Stimulated activated CD8-positive, alpha-beta memory T cell treated with anti-CD3 and anti-CD28 coated beads, Interleukin-7, amount 100 ng/mL, for 4 hours (primary cell): ENCODE measurements around the gene EXOSC6.
"Not testable (repeated sequence)": the region's sequence is repeated elsewhere in the genome, so short reads cannot be mapped to it uniquely, and the experiment has no call there.

ENCODE experiments used
- DNase-seq, 2 donors: peaks; one replicate each; pipeline ENCODE4 v3.0.0-alpha.2; 2020; ENCODE audit warnings: low read depth in 2 of 2

The EXOSC6 gene

DNA sequence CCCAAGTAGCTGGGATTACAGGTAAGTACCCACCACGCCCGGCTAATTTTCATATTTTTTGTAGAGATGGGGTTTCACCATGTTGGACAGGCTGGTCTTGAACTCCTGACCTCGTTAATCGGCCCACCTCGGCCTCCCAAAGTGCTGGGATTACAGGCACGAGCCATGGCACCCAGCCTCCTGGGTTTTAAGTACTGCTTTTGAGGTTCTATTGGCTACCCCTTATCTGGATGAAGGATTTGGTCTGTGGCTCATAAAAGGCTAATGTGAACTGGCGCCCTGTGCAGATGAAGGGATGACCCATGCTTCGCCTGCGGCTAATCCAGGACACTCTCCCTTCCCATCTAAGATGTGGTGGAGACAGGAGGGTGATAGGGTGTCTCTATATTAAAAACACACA, 52.6 kb downstream of the EXOSC6 start:
- DNase-seq: not testable (repeated sequence)

DNA sequence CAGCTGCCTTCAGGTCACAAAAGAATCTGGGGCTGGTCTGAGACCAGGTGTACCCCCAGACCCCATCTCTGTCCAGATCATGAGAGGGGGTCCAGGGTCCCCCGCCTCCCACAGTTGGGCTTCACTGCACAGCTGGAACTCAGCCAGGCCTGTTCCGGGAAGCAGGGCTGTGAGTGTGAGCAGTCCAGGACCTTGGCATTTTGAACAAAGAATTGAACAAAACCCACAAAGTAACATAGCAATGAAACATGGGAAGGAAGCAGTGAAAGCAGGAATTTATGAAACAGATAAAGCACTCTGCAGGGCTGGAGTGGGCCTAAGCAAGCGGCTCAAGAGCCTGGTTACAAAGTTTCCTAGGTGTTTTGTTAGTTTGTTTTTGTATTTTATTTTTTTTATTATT, 53.1 kb downstream of the EXOSC6 start:
- DNase-seq: not testable (repeated sequence)

DNA sequence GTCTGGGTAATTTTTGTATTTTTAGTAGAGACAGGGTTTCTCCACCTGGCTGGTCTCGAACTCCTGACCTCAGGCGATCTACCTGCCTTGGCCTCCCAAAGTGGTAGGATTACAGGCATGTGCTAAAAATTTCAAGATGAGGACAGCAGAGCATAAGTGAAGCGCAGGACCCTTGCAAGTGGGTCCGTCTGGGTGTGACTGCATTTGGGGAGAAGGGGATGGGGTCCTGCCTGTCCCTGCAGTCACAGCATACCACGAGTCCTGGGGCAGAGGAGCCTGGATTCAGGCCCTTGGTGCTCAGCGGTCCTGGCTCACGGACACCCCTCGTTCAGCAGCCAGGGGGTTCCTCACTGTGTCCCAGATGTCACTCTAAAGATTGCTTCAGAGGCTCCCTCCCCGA, 53.5 kb downstream of the EXOSC6 start:
- not testable (repeated sequence) for DNase-seq

DNA sequence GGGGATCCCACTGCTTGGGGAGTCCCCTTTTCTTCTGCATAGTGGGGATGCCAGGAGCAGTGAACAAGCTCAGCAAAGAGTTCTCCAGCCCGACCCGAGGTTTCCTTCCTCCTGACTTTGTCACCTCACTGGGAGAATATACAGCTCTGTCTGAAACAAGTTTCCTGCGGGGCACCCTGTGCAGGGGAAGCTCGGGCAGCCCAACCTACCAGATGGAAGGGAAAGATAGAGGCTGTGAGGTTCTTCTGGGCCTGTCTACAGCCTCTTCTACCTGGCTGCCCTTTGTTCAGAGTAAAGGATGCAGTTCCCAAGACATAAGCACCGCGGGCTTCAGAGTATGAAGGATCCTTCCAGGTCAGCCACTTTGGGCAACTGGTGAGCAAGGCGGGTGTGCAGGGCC, 54.1 kb downstream of the EXOSC6 start:
- not testable (repeated sequence) for DNase-seq
